H9 (cell line): Measurements from ENCODE around the gene BHLHA15. TPM values are rescaled to one million over a fixed set of nuclear protein-coding genes. Genes with fewer than 3 reads are reported as not detected.

Experiments used
- DNase-seq: peaks from one replicate; pipeline ENCODE4 v3.0.0-alpha.2; 2017
- H2AFZ ChIP-seq: one replicate; pipeline ENCODE4 v1.6.1; 2013; ENCODE audit warnings: mild to moderate bottlenecking, low read length, control low read depth, moderate library complexity
- H2AK5ac ChIP-seq: 2 replicates; pipeline ENCODE4 v1.6.1; 2013; ENCODE audit warnings: low read length, control low read depth, mixed read lengths; ENCODE audit not compliant: insufficient read length
- H2BK120ac ChIP-seq: one replicate; pipeline ENCODE4 v1.6.1; 2013; ENCODE audit warnings: low read depth, mild to moderate bottlenecking, low read length, control low read depth, inconsistent platforms; ENCODE audit not compliant: poor library complexity, severe bottlenecking
- H2BK12ac ChIP-seq: 2 replicates; pipeline ENCODE4 v1.6.1; 2013; ENCODE audit warnings: low read length, control low read depth, mixed read lengths, low read depth; ENCODE audit not compliant: insufficient read length
- H2BK15ac ChIP-seq: 2 replicates; pipeline ENCODE4 v1.6.1; 2013; ENCODE audit warnings: low read depth, low read length, control low read depth
- H2BK20ac ChIP-seq: one replicate; pipeline ENCODE4 v1.6.1; 2013; ENCODE audit warnings: low read depth, mild to moderate bottlenecking, low read length, control low read depth, inconsistent platforms; ENCODE audit not compliant: poor library complexity, severe bottlenecking
- H2BK5ac ChIP-seq: 2 replicates; pipeline ENCODE4 v1.6.1; 2013; ENCODE audit warnings: low read length, control low read depth, mixed read lengths; ENCODE audit not compliant: insufficient read length
- H3K14ac ChIP-seq: 2 replicates; pipeline ENCODE4 v1.6.1; 2013; ENCODE audit warnings: low read length, control low read depth; ENCODE audit not compliant: insufficient read depth
- H3K18ac ChIP-seq: 2 replicates; pipeline ENCODE4 v1.6.1; 2013; ENCODE audit warnings: low read depth, mild to moderate bottlenecking, mixed read lengths, low read length, control low read depth; ENCODE audit not compliant: insufficient read length
- H3K23ac ChIP-seq: 2 replicates; pipeline ENCODE4 v1.6.1; 2013; ENCODE audit warnings: low read length, control low read depth, mixed read lengths, low read depth; ENCODE audit not compliant: insufficient read length
- H3K23me2 ChIP-seq: 2 replicates; pipeline ENCODE4 v1.6.1; 2013; ENCODE audit warnings: low read depth, mild to moderate bottlenecking, mixed read lengths, low read length, control low read depth; ENCODE audit not compliant: insufficient read length, poor library complexity, severe bottlenecking
- H3K27ac ChIP-seq: 2 replicates; pipeline ENCODE4 v1.5.1; 2013; ENCODE audit warnings: low read length, control low read depth, mixed read lengths, low read depth; ENCODE audit not compliant: insufficient read length
- H3K27me3 ChIP-seq: 2 replicates; pipeline ENCODE4 v1.6.1; 2013; ENCODE audit warnings: low read length, control low read depth, inconsistent platforms; ENCODE audit not compliant: insufficient read depth
- H3K4ac ChIP-seq: 2 replicates; pipeline ENCODE4 v1.6.1; 2013; ENCODE audit warnings: low read depth, mild to moderate bottlenecking, control low read depth, inconsistent platforms, low read length, moderate library complexity
- H3K4me1 ChIP-seq: 2 replicates; pipeline ENCODE4 v1.6.1; 2013; ENCODE audit warnings: low read length, control low read depth, inconsistent platforms; ENCODE audit not compliant: insufficient read depth
- H3K4me2 ChIP-seq: 2 replicates; pipeline ENCODE4 v1.6.1; 2013; ENCODE audit warnings: low read length, control low read depth, mixed read lengths; ENCODE audit not compliant: insufficient read length, insufficient read depth
- H3K56ac ChIP-seq: 2 replicates; pipeline ENCODE4 v1.6.1; 2013; ENCODE audit warnings: low read depth, mild to moderate bottlenecking, mixed read lengths, low read length, control low read depth; ENCODE audit not compliant: insufficient read length
- H3K79me1 ChIP-seq: 2 replicates; pipeline ENCODE4 v1.6.1; 2013; ENCODE audit warnings: low read depth, mild to moderate bottlenecking, moderate library complexity, low read length, control low read depth, inconsistent platforms; ENCODE audit not compliant: insufficient read depth, poor library complexity, severe bottlenecking
- H3K79me2 ChIP-seq: 2 replicates; pipeline ENCODE4 v1.6.1; 2013; ENCODE audit warnings: low read length, control low read depth, inconsistent platforms; ENCODE audit not compliant: insufficient read depth
- H3K9ac ChIP-seq: 2 replicates; pipeline ENCODE4 v1.6.1; 2013; ENCODE audit warnings: low read length, control low read depth, mixed read lengths; ENCODE audit not compliant: insufficient read length; ENCODE audit errors: extremely low read depth
- H3K9me3 ChIP-seq: one replicate; pipeline ENCODE4 v1.6.1; 2013; ENCODE audit warnings: low read depth, low read length, inconsistent platforms; ENCODE audit not compliant: control insufficient read depth
- H3T11ph ChIP-seq: one replicate; pipeline ENCODE4 v1.6.1; 2013; ENCODE audit warnings: mild to moderate bottlenecking, low read length, control low read depth, inconsistent platforms
- H4K20me1 ChIP-seq: one replicate; pipeline ENCODE4 v1.6.1; 2013; ENCODE audit not compliant: control insufficient read depth, insufficient read length, insufficient read depth
- H4K5ac ChIP-seq: 2 replicates; pipeline ENCODE4 v1.6.1; 2013; ENCODE audit warnings: low read depth, mild to moderate bottlenecking, mixed read lengths, low read length, control low read depth; ENCODE audit not compliant: insufficient read length
- H4K8ac ChIP-seq: replicated peaks from 2 replicates; pipeline ENCODE4 v1.6.1; 2013; ENCODE audit warnings: low read length, control low read depth, mixed read lengths, low read depth; ENCODE audit not compliant: insufficient read length
- H4K91ac ChIP-seq: 2 replicates; pipeline ENCODE4 v1.6.1; 2013; ENCODE audit warnings: low read depth, mild to moderate bottlenecking, moderate library complexity, mixed read lengths, low read length, control low read depth; ENCODE audit not compliant: insufficient read length
- H3K27ac Mint-ChIP-seq, 3 experiments: 2 replicates in 2 of 3; 3 replicates in 1 of 3; pipeline ENCODE4 v1.8.0; 2020 to 2021; ENCODE audit warnings: mixed read lengths in 3 of 3, mild to moderate bottlenecking in 1 of 3, moderate library complexity in 1 of 3
- H3K27me3 Mint-ChIP-seq: 2 replicates; pipeline ENCODE4 v1.8.0; 2021; ENCODE audit warnings: low read depth, mild to moderate bottlenecking, moderate library complexity, mixed read lengths
- H3K36me3 Mint-ChIP-seq, 3 experiments: 2 replicates in 2 of 3; 3 replicates in 1 of 3; pipeline ENCODE4 v1.8.0; 2020 to 2021; ENCODE audit warnings: low read depth in 3 of 3, mixed read lengths in 3 of 3; ENCODE audit not compliant: insufficient read depth in 1 of 3
- H3K4me1 Mint-ChIP-seq, 2 experiments: 2 replicates each; pipeline ENCODE4 v1.8.0; 2020; ENCODE audit warnings: mixed read lengths in 2 of 2
- H3K4me3 Mint-ChIP-seq, 2 experiments: 2 replicates in 1 of 2; 3 replicates in 1 of 2; pipeline ENCODE4 v1.8.0; 2020 to 2021; ENCODE audit warnings: mild to moderate bottlenecking in 2 of 2, mixed read lengths in 2 of 2, moderate library complexity in 1 of 2
- H3K9me3 Mint-ChIP-seq, 2 experiments: 2 replicates in 1 of 2; 3 replicates in 1 of 2; pipeline ENCODE4 v1.8.0; 2020; ENCODE audit warnings: mild to moderate bottlenecking in 2 of 2, mixed read lengths in 2 of 2, moderate library complexity in 1 of 2
- CTCF ChIP-seq: fragments of 200-600 bp; sonication (generic); conservative IDR thresholded peaks from 3 replicates; pipeline ENCODE4 v1.8.0; 2021; ENCODE audit warnings: antibody characterized with exemption, mild to moderate bottlenecking
- WGBS: extraction: QIAGEN DNeasy Blood & Tissue Kit; methylation state at CpG from one replicate; pipeline ENCODE4 v1.1.7; 2013; ENCODE audit warnings: missing lambda C conversion rate, low lambda C conversion rate, mixed read lengths; ENCODE audit not compliant: insufficient read length; ENCODE audit errors: extremely low coverage; 5-methylcytosine and 5-hydroxymethylcytosine counted together
- total RNA-seq: library from RNA; stranded (reverse); gene quantifications from 2 replicates; pipeline ENCODE4 v1.2.1, GENCODE V29; 2021

The BHLHA15 gene
- total RNA-seq, 1 experiment from 2014 or later = 1.4 TPM

- no peak overlapping the region for H2BK5ac ChIP-seq
- H4K91ac ChIP-seq = no peak overlapping the region
- H3K9me3 ChIP-seq = no peaks in the 10 kb centered on the region
- no peak overlapping the region for H3K27ac ChIP-seq
- H3K18ac ChIP-seq = no peak overlapping the region
- no peak overlapping the region for H2AK5ac ChIP-seq
- Mint-ChIP-seq H3K27ac (no peak overlapping the region), H3K4me1 (peaks cover 14 to 25% of the 10 kb centered on the region in 2 experiments), H3K36me3 (peaks cover 2 to 5% (median 5%) of the 10 kb centered on the region in 3 experiments; a peak in 5 of 7 replicates), H3K27me3 (no peaks in the 10 kb centered on the region), H3K4me3 (no peak overlapping the region), H3K9me3 (no peaks in the 10 kb centered on the region)
- H3K4ac ChIP-seq = no peak overlapping the region
- no CpG with 5 or more reads among the region's 2 CpGs for WGBS
- no peaks in the 10 kb centered on the region for H3K4me1 ChIP-seq
- H3T11ph ChIP-seq = no peak overlapping the region
- H3K23ac ChIP-seq = no peak overlapping the region
- H3K23me2 ChIP-seq = no peaks in the 10 kb centered on the region
- H2BK15ac ChIP-seq = no peak overlapping the region
- no peak overlapping the region for H2BK20ac ChIP-seq
- no peak overlapping the region for H3K4me2 ChIP-seq
- no peak overlapping the region for H2AFZ ChIP-seq
- no peaks in the 10 kb centered on the region for H3K79me2 ChIP-seq
- H4K8ac ChIP-seq = no peak overlapping the region
- no peak overlapping the region for H4K5ac ChIP-seq
- no peak overlapping the region for H3K14ac ChIP-seq
- no peaks in the 10 kb centered on the region for H3K79me1 ChIP-seq
- TF ChIP-seq CTCF = no peak
- no peak for DNase-seq
- H3K56ac ChIP-seq = no peak overlapping the region
- H4K20me1 ChIP-seq = no peaks in the 10 kb centered on the region
- no peak overlapping the region for H2BK12ac ChIP-seq
- H3K9ac ChIP-seq = no peak overlapping the region
- no peak overlapping the region for H2BK120ac ChIP-seq
- no peaks in the 10 kb centered on the region for H3K27me3 ChIP-seq
Measured at GRCh38 chr7:98166668-98166970, 44.6 kb upstream of the BHLHA15 start.
